GM18505 (cell line): ENCODE measurements around the gene TPSB2.

ENCODE experiments used
- ATAC-seq: cut with Tn5 transposase; IDR thresholded peaks from one replicate; pipeline ENCODE4 v1.9.1; 2021; ENCODE audit not compliant: unreplicated experiment
- POLR2A ChIP-seq: IDR thresholded peaks from 4 replicates; pipeline ENCODE4 v1.6.1; 2011; ENCODE audit warnings: borderline replicate concordance; ENCODE audit not compliant: insufficient read depth, insufficient read length; ENCODE audit errors: extremely low read depth

The TPSB2 gene

DNA sequence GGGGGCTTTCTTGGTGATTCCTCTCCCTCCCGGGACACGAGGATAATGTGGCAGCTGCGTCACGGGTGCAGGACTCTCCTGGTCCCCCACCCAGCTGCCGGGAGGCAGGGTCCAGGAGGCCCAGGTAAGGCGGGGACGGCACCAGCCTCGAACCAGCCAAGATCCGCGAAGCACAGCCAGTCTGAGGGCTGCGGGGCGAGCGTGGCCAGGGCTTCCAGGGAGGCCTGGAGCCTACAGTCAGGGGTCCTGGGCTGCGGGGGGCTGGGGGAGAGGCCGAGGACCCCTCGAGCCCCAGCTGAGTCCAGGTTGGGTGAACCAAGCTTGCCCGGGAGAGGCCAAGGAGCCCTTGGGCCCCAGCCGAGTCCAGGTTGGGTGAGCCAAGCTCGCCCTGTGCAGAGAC is 35.8 kb upstream of the TPSB2 start:
- TF ChIP-seq POLR2A = no peak
- no peak for ATAC-seq

DNA sequence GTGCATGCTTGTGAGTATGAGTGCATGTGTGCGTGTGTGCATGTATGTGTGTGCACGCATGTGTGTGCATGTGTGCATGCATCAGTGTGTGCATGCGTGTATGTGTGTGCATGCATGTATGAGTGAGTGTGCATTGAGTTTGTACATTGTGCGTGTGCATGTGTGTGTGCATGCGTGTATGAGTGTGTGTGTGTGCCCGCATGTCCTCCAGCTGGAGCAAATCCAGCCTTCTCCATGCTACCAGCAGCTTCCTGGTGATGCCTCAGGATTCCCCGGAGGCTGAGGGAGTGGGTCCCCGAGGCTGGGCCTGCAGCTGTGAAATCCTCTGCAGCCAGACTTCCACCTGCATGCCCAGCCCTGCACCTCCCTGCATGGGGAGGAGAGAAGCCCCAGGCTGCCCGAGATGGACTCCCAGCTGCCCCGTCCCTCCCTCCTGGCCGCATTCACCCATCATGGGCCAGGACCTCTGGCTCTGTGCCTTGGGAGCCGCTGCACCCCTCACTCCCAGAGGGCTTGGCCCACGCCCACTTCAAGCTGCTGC is 35.2 kb upstream of the TPSB2 start:
- ATAC-seq = no peak
- TF ChIP-seq POLR2A = no peak

DNA sequence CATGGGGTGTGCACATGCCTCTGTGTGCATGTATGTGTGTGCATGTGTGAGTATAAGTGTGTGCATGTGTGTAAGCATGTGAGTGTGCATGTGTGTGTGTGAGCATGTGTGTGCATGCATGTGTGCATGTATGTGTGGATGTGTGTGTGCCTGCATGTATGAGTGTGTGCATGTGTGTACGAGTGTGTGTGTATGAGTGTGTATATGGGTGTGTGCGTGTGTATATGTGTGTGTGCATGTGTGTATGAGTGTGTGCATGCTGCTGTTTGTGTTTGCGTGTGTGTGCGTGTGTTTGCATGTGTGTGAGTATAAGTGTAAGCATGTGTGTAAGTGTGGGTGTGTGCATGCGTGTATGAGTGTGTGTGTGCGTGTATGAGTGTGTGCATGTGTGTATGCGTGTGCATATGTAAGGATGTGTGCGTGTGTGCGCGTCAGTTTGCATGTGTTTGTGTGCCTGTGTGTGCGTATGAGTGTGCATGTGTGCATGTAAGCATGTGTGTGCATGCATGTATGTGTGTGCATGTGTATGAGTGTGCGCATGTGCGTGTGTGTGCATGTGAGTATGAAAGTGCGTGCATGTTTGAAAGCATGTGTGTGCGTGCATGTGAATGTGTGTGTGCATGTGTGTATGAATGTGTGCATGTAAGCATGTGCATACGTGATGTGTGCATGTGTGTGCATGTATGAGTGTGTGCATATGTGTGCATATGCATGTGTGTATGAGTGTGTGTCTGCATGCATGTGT is 34.5 kb upstream of the TPSB2 start:
- no peak for ATAC-seq
- no peak for TF ChIP-seq POLR2A

- no peak for TF ChIP-seq POLR2A
- ATAC-seq = no peak
These were observed 33.8 kb upstream of the TPSB2 start for GRCh38 chr16:1263591-1264344.

DNA sequence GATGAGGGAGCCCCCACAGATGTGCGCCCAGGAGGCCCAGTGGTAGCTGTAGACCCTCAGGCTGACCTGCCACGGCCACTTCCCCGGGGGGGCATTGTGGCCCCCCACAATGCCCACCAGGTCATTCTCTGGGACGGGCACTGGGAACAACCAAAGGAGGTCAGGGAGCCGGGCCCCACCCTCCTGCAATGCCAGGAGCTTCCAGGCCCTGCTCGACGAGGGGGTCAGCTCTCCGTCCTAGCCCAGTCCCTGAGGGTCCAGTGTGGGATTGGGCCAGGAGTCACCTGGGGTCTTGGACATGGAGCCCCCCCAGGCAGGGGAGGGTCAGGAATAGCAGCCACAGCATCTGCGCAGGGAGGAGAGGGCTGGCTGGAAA is 32.9 kb upstream of the TPSB2 start:
- ATAC-seq = no peak
- TF ChIP-seq POLR2A = no peak

- ATAC-seq = no peak
- TF ChIP-seq POLR2A = no peak
These were observed 32.3 kb upstream of the TPSB2 start for GRCh38 chr16:1262210-1262845.

- ATAC-seq = no peak
- no peak for TF ChIP-seq POLR2A
These were observed 31.3 kb upstream of the TPSB2 start for GRCh38 chr16:1261131-1261892.

DNA sequence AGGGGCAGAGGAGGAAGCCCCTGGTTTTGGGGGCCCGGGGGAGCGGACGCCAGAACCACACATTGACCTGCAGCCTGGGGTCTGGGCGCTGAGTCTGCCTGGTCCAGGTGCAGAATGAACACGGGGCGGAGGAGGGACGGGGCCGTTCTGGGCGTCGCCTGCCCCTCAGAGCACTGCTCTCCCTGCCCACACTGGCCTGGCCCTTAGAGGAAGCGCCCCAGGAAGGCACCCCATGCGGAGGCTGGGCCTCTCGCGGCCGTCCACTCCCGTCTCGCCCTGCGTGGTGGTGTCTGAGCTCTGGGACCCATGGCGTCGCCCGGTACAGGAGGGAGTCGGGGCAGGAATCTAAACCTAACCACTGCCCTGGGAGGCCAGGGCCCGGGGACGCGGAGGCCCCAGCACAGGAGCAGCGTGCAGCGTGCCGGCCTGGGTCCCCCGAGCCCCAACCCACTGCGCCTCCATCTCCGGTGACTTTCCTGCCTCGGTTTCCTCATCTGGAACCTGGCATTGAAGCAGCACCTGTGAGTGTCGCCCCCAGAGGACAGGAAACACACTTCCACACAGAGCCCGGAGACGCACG is 30.2 kb upstream of the TPSB2 start:
- no peak for ATAC-seq
- TF ChIP-seq POLR2A = no peak

GRCh38 chr16:1259760-1260068 is 29.7 kb upstream of the TPSB2 start:
- TF ChIP-seq POLR2A = no peak
- ATAC-seq = no peak

GRCh38 chr16:1258906-1259759 is 29.1 kb upstream of the TPSB2 start:
- no peak for TF ChIP-seq POLR2A
- ATAC-seq = no peak

DNA sequence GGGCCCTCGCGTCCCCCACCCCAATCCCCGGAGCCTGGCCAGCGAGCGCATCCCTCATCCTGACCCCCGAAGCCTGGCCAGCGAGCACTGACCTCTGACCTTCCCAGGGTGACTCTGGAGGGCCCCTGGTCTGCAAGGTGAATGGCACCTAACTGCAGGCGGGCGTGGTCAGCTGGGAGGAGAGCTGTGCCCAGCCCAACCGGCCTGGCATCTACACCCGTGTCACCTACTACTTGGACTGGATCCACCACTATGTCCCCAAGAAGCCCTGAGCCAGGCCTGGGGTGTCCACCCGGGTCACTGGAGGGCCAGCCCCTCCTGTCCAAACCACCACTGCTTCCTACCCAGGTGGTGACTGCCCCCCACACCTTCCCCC is 28.2 kb upstream of the TPSB2 start:
- TF ChIP-seq POLR2A = no peak
- no peak for ATAC-seq
